PC-3 (cell line): ENCODE results near the gene RNLS. TPM values are rescaled to one million over a fixed set of nuclear protein-coding genes. Genes with fewer than 3 reads are reported as not detected.

ENCODE experiments used
- ATAC-seq: fragments of 200-7000 bp; cut with Tn5 transposase; 2 replicates; pipeline ENCODE4 v1.9.1; 2020; ENCODE audit warnings: mild to moderate bottlenecking, moderate library complexity
- BruUV-seq: library from RNA; stranded (reverse); fragments of 400-500 nt; replicated peaks from 2 replicates; lab custom pipeline; 2021; lab: Mats Ljungman, UMichigan
- CTCF ChIA-PET: fragments of 300-600 bp; sonication (Branson Sonifier 250); formaldehyde crosslinking; loops from one replicate; lab custom pipeline; 2022; ENCODE audit warnings: antibody characterized with exemption; lab: Charles Lee
- POLR2A ChIA-PET: fragments of 300-600 bp; sonication (Branson Sonifier 250); formaldehyde crosslinking; loops from one replicate; lab custom pipeline; 2022; ENCODE audit warnings: antibody characterized with exemption; ENCODE audit not compliant: unreplicated experiment; lab: Charles Lee
- DNase-seq: peaks from one replicate; pipeline ENCODE4 v3.0.0-alpha.2; 2015
- H2AFZ ChIP-seq: fragments of 300-600 bp; sonication (generic); 2 replicates; pipeline ENCODE4 v1.6.0; 2016; ENCODE audit warnings: antibody characterized with exemption, low read length
- H3F3A ChIP-seq: fragments of 300-600 bp; sonication (generic); one replicate; pipeline ENCODE4 v1.6.0; 2017; ENCODE audit warnings: antibody characterized with exemption, low read length, control low read depth, mild to moderate bottlenecking; ENCODE audit not compliant: unreplicated experiment
- H3K27ac ChIP-seq: fragments of 300-600 bp; sonication (generic); 2 replicates; pipeline ENCODE4 v1.5.1; 2016; ENCODE audit warnings: mild to moderate bottlenecking, low read length
- H3K27me3 ChIP-seq: fragments of 300-600 bp; sonication (generic); 2 replicates; pipeline ENCODE4 v1.6.1; 2016; ENCODE audit warnings: low read length, mixed read lengths
- H3K36me3 ChIP-seq: fragments of 300-600 bp; sonication (generic); 2 replicates; pipeline ENCODE4 v1.6.1; 2016; ENCODE audit warnings: low read depth, mixed run types, low read length, mixed read lengths
- H3K4me1 ChIP-seq: fragments of 300-600 bp; sonication (generic); 2 replicates; pipeline ENCODE4 v1.5.1; 2016; ENCODE audit warnings: low read length; ENCODE audit not compliant: insufficient read depth
- H3K4me2 ChIP-seq: fragments of 300-600 bp; sonication (generic); 2 replicates; pipeline ENCODE4 v1.6.0; 2016; ENCODE audit warnings: low read length
- H3K4me3 ChIP-seq: fragments of 300-600 bp; sonication (generic); 2 replicates; pipeline ENCODE4 v1.5.1; 2016; ENCODE audit warnings: mild to moderate bottlenecking, low read length, mixed read lengths
- H3K79me2 ChIP-seq: fragments of 300-600 bp; sonication (generic); 2 replicates; pipeline ENCODE4 v1.6.1; 2017; ENCODE audit warnings: low read length, mixed read lengths
- H3K9ac ChIP-seq: fragments of 300-600 bp; sonication (generic); 2 replicates; pipeline ENCODE4 v1.6.0; 2016; ENCODE audit warnings: mild to moderate bottlenecking, low read length
- H3K9me2 ChIP-seq: fragments of 300-600 bp; sonication (generic); replicated peaks from 2 replicates; pipeline ENCODE4 v1.6.1; 2016; ENCODE audit warnings: mixed run types, low read length, mixed read lengths
- H3K9me3 ChIP-seq: fragments of 300-600 bp; sonication (generic); 2 replicates; pipeline ENCODE4 v1.6.1; 2016; ENCODE audit warnings: low read length, mixed read lengths
- H4K20me1 ChIP-seq: fragments of 300-600 bp; sonication (generic); 2 replicates; pipeline ENCODE4 v1.6.1; 2016; ENCODE audit warnings: low read length, mixed read lengths
- CTCF ChIP-seq: fragments of 300-600 bp; sonication (generic); conservative IDR thresholded peaks from 2 replicates; pipeline ENCODE4 v1.5.1; 2017; ENCODE audit warnings: antibody characterized with exemption, low read depth, mild to moderate bottlenecking, low read length
- EZH2 ChIP-seq: fragments of 300-600 bp; sonication (generic); IDR thresholded peaks from one replicate; pipeline ENCODE4 v1.6.1; 2017; ENCODE audit warnings: antibody characterized with exemption, mild to moderate bottlenecking, low read length; ENCODE audit not compliant: unreplicated experiment
- EZH2phosphoT487 ChIP-seq: fragments of 300-600 bp; sonication (generic); IDR thresholded peaks from 2 replicates; pipeline ENCODE4 v1.6.1; 2018; ENCODE audit warnings: mild to moderate bottlenecking, antibody characterized with exemption, low read length, borderline replicate concordance
- intact Hi-C: fragments of 100-400 bp; cut with micrococcal nuclease; formaldehyde crosslinking; loops from 2 replicates; pipeline ENCODE4 v1.9.0; 2023
- total RNA-seq: library from RNA; depleted of rRNA; stranded (reverse); fragments of >200 nt; gene quantifications from 2 replicates; pipeline ENCODE4 v1.2.3, GENCODE V29; 2014

Gene RNLS
- total RNA-seq, 1 experiment from 2014 or later: not detected

- Histone ChIP-seq H3K9ac (no peak overlapping the region), H3K27me3 (no peaks in the 10 kb centered on the region), H3K4me2 (no peak overlapping the region), H3F3A (no peaks in the 10 kb centered on the region), H3K27ac (no peak overlapping the region), H3K4me1 (no peaks in the 10 kb centered on the region), H3K9me2 (no peaks in the 10 kb centered on the region), H3K9me3 (no peaks in the 10 kb centered on the region), H3K36me3 (no peaks in the 10 kb centered on the region), H2AFZ (no peak overlapping the region), H3K4me3 (no peak overlapping the region), H3K79me2 (no peaks in the 10 kb centered on the region), H4K20me1 (no peaks in the 10 kb centered on the region)
- ATAC-seq (no peak), DNase-seq (no peak)
- CTCF ChIA-PET: no interaction called here
- intact Hi-C loops: no loop called here
- POLR2A ChIA-PET: no interaction called here
- TF ChIP-seq EZH2phosphoT487: no peak
- no peak for TF ChIP-seq EZH2
- TF ChIP-seq CTCF: no peak
- no TSS peak for BruUV-seq
Observed at GRCh38 chr10:88594482-88594881, 11.4 kb upstream of the RNLS start.

GRCh38 chr10:88592906-88593305, 9.8 kb upstream of the RNLS start:
- no peaks in the 10 kb centered on the region for H3K9me2 ChIP-seq
- H3F3A ChIP-seq: no peaks in the 10 kb centered on the region
- H3K79me2 ChIP-seq: no peaks in the 10 kb centered on the region
- intact Hi-C loops: no loop called here
- TF ChIP-seq EZH2phosphoT487 (no peak), CTCF (no peak), EZH2 (no peak)
- ChIA-PET POLR2A (no interaction called here), CTCF (no interaction called here)
- no peak overlapping the region for H3K27ac ChIP-seq
- no peak overlapping the region for H3K9ac ChIP-seq
- DNase-seq: no peak
- no peaks in the 10 kb centered on the region for H3K4me1 ChIP-seq
- H2AFZ ChIP-seq: no peak overlapping the region
- ATAC-seq: no peak
- no peak overlapping the region for H3K4me3 ChIP-seq
- no peak overlapping the region for H3K4me2 ChIP-seq
- no TSS peak for BruUV-seq
- H3K27me3 ChIP-seq: no peaks in the 10 kb centered on the region
- H3K36me3 ChIP-seq: no peaks in the 10 kb centered on the region
- no peaks in the 10 kb centered on the region for H4K20me1 ChIP-seq
- H3K9me3 ChIP-seq: no peaks in the 10 kb centered on the region

GRCh38 chr10:88592381-88592780, 9.3 kb upstream of the RNLS start:
- Histone ChIP-seq H3K27ac (no peak overlapping the region), H3K36me3 (no peaks in the 10 kb centered on the region), H3K9me2 (no peaks in the 10 kb centered on the region), H3K4me3 (no peak overlapping the region), H3K4me2 (no peak overlapping the region), H3K27me3 (no peaks in the 10 kb centered on the region), H3F3A (no peaks in the 10 kb centered on the region), H3K4me1 (no peaks in the 10 kb centered on the region), H3K79me2 (no peaks in the 10 kb centered on the region), H3K9ac (no peak overlapping the region), H3K9me3 (no peaks in the 10 kb centered on the region), H2AFZ (no peak overlapping the region), H4K20me1 (no peaks in the 10 kb centered on the region)
- ATAC-seq (no peak), DNase-seq (no peak)
- intact Hi-C loops: no loop called here
- BruUV-seq: no TSS peak
- ChIA-PET CTCF (no interaction called here), POLR2A (no interaction called here)
- no peak for TF ChIP-seq EZH2phosphoT487
- TF ChIP-seq CTCF: no peak
- TF ChIP-seq EZH2: no peak
